Smooth muscle cell (in vitro differentiated cells): ENCODE data around the gene OSR1. TPM values are rescaled to one million over a fixed set of nuclear protein-coding genes. Genes with fewer than 3 reads are reported as not detected.

Experiments used
- DNase-seq: peaks from one replicate; lab custom pipeline; 2025; ENCODE audit not compliant: unreplicated experiment; lab: John Stamatoyannopoulos, UW
- H2AFZ ChIP-seq: fragments of 200-600 bp; sonication (generic); 2 replicates; pipeline ENCODE4 v1.6.0; 2016; ENCODE audit warnings: antibody characterized with exemption, low read depth, mild to moderate bottlenecking
- H3F3A ChIP-seq: fragments of 200-600 bp; sonication (generic); 2 replicates; pipeline ENCODE4 v1.6.0; 2017; ENCODE audit warnings: antibody characterized with exemption, low read depth
- H3K27ac ChIP-seq: fragments of 200-600 bp; sonication (generic); 2 replicates; pipeline ENCODE4 v1.5.1; 2016; ENCODE audit warnings: low read depth, mild to moderate bottlenecking
- H3K27me3 ChIP-seq: fragments of 200-600 bp; sonication (generic); 2 replicates; pipeline ENCODE4 v1.6.1; 2016; ENCODE audit warnings: low read depth, mild to moderate bottlenecking
- H3K36me3 ChIP-seq: fragments of 200-600 bp; sonication (generic); 2 replicates; pipeline ENCODE4 v1.5.1; 2016; ENCODE audit warnings: low read depth
- H3K4me1 ChIP-seq: fragments of 200-600 bp; sonication (generic); 2 replicates; pipeline ENCODE4 v1.5.1; 2016; ENCODE audit warnings: low read depth
- H3K4me2 ChIP-seq: fragments of 200-600 bp; sonication (generic); 2 replicates; pipeline ENCODE4 v1.6.0; 2016; ENCODE audit warnings: mild to moderate bottlenecking
- H3K4me3 ChIP-seq: fragments of 200-600 bp; sonication (generic); 2 replicates; pipeline ENCODE4 v1.5.1; 2016; ENCODE audit warnings: mild to moderate bottlenecking
- H3K79me2 ChIP-seq: fragments of 200-600 bp; sonication (generic); 2 replicates; pipeline ENCODE4 v1.6.0; 2016; ENCODE audit warnings: low read depth, mild to moderate bottlenecking
- H3K9ac ChIP-seq: fragments of 200-600 bp; sonication (generic); 2 replicates; pipeline ENCODE4 v1.6.0; 2016; ENCODE audit warnings: low read depth
- H3K9me3 ChIP-seq: fragments of 200-600 bp; sonication (generic); replicated peaks from 2 replicates; pipeline ENCODE4 v1.5.1; 2016; ENCODE audit warnings: low read depth
- H4K20me1 ChIP-seq: fragments of 200-600 bp; sonication (generic); 2 replicates; pipeline ENCODE4 v1.6.0; 2016; ENCODE audit warnings: low read depth
- CTCF ChIP-seq: fragments of 200-600 bp; sonication (generic); IDR thresholded peaks from 2 replicates; pipeline ENCODE4 v1.5.1; 2017; ENCODE audit warnings: borderline replicate concordance, mild to moderate bottlenecking, antibody characterized with exemption; ENCODE audit not compliant: insufficient read depth, poor library complexity, severe bottlenecking
- WGBS: methylation state at CpG from one replicate; pipeline ENCODE4 v1.1.7; 2016; ENCODE audit warnings: low lambda C conversion rate; 5-methylcytosine and 5-hydroxymethylcytosine counted together
- polyA plus RNA-seq: library from polyadenylated mRNA; unstranded; fragments of >200 nt; fragmentation: Nextera tagmentation; extraction: Ambion mirVana; gene quantifications from 2 replicates; pipeline ENCODE4 v1.2.1, GENCODE V29; 2016
- total RNA-seq: library from RNA; depleted of rRNA; stranded (reverse); fragments of >200 nt; gene quantifications from 2 replicates; pipeline ENCODE4 v1.2.3, GENCODE V29; 2014

Gene OSR1
- total and polyA plus RNA-seq, 2 experiments from 2014 or later, result 0.85 to 1.4 TPM

- TF ChIP-seq CTCF, result no peak
- Histone ChIP-seq H3K79me2 (no peaks in the 10 kb centered on the region), H4K20me1 (no peaks in the 10 kb centered on the region), H3K27me3 (peaks cover 24% of the 10 kb centered on the region), H3K4me3 (no peak overlapping the region), H2AFZ (no peak overlapping the region), H3K4me1 (no peaks in the 10 kb centered on the region), H3K4me2 (no peak overlapping the region), H3K36me3 (no peaks in the 10 kb centered on the region), H3K27ac (no peak overlapping the region), H3K9ac (no peak overlapping the region), H3K9me3 (no peaks in the 10 kb centered on the region), H3F3A (no peaks in the 10 kb centered on the region)
- DNase-seq, result no peak
Observed at GRCh38 chr2:19380532-19380931, 22.1 kb upstream of the OSR1 start.

- Histone ChIP-seq H3K4me1 (no peaks in the 10 kb centered on the region), H3K4me3 (no peak overlapping the region), H3K79me2 (no peaks in the 10 kb centered on the region), H3F3A (no peaks in the 10 kb centered on the region), H3K36me3 (no peaks in the 10 kb centered on the region), H3K4me2 (no peak overlapping the region), H3K9me3 (no peaks in the 10 kb centered on the region), H2AFZ (no peak overlapping the region), H3K9ac (no peak overlapping the region), H3K27ac (no peak overlapping the region), H3K27me3 (peaks cover 32% of the 10 kb centered on the region), H4K20me1 (no peaks in the 10 kb centered on the region)
- WGBS, result 88% methylated on average over 2 of the region's 2 CpGs
- DNase-seq, result no peak
- TF ChIP-seq CTCF, result no peak
Observed at GRCh38 chr2:19378939-19379338, 20.5 kb upstream of the OSR1 start.

- no peak overlapping the region for H3K27ac ChIP-seq
- no peak overlapping the region for H3K9ac ChIP-seq
- no peaks in the 10 kb centered on the region for H4K20me1 ChIP-seq
- no peaks in the 10 kb centered on the region for H3K4me1 ChIP-seq
- no peak for DNase-seq
- no peak for TF ChIP-seq CTCF
- no peaks in the 10 kb centered on the region for H3K9me3 ChIP-seq
- peaks cover 32% of the 10 kb centered on the region for H3K27me3 ChIP-seq
- H3K4me2 ChIP-seq, result no peak overlapping the region
- H3K4me3 ChIP-seq, result no peak overlapping the region
- no peaks in the 10 kb centered on the region for H3K36me3 ChIP-seq
- no peaks in the 10 kb centered on the region for H3K79me2 ChIP-seq
- 93% methylated on average over 3 of the region's 3 CpGs for WGBS
- no peaks in the 10 kb centered on the region for H3F3A ChIP-seq
- no peak overlapping the region for H2AFZ ChIP-seq
Observed at GRCh38 chr2:19377717-19378116, 19.3 kb upstream of the OSR1 start.

GRCh38 chr2:19373352-19373751 lies 14.9 kb upstream of the OSR1 start:
- peaks cover 30% of the 10 kb centered on the region for H3K27me3 ChIP-seq
- no peak overlapping the region for H3K4me2 ChIP-seq
- TF ChIP-seq CTCF, result no peak
- H4K20me1 ChIP-seq, result no peaks in the 10 kb centered on the region
- no peak for DNase-seq
- H3K36me3 ChIP-seq, result no peaks in the 10 kb centered on the region
- no peak overlapping the region for H3K9ac ChIP-seq
- 92% methylated on average over 2 of the region's 2 CpGs for WGBS
- no peaks in the 10 kb centered on the region for H3K79me2 ChIP-seq
- H3K27ac ChIP-seq, result no peak overlapping the region
- no peaks in the 10 kb centered on the region for H3K9me3 ChIP-seq
- H3F3A ChIP-seq, result no peaks in the 10 kb centered on the region
- no peaks in the 10 kb centered on the region for H3K4me1 ChIP-seq
- no peak overlapping the region for H3K4me3 ChIP-seq
- no peak overlapping the region for H2AFZ ChIP-seq
